H1 (cell line): ENCODE results near the gene ADPRS. TPM values are rescaled to one million over a fixed set of nuclear protein-coding genes. Genes with fewer than 3 reads are reported as not detected.

Source experiments
- CTCF ChIA-PET: fragments of 300-600 bp; sonication (Branson Sonifier 250); formaldehyde crosslinking; loops from one replicate; lab custom pipeline; 2021; ENCODE audit not compliant: partially characterized antibody; lab: Charles Lee
- POLR2A ChIA-PET: fragments of 300-600 bp; sonication (Branson Sonifier 250); formaldehyde crosslinking; loops from one replicate; lab custom pipeline; 2021; ENCODE audit warnings: inconsistent platforms; ENCODE audit not compliant: partially characterized antibody; lab: Charles Lee
- DNase-seq, 2 experiments: peaks; one replicate each; pipeline versions ENCODE4 v3.0.0 to v3.0.0-alpha.2; 2010 to 2022; ENCODE audit warnings: low spot score in 2 of 2, low read depth in 1 of 2, mixed read lengths in 1 of 2
- FAIRE-seq: peaks from 2 replicates; lab custom pipeline; 2011; peaks lifted over from hg19 to GRCh38; lab: Jason Lieb, UNC
- H2AFZ ChIP-seq: 2 replicates; pipeline ENCODE4 v1.8.1; 2012; ENCODE audit warnings: low read length, inconsistent platforms
- H2AK5ac ChIP-seq: 2 replicates; pipeline ENCODE4 v1.6.1; 2013; ENCODE audit warnings: low read depth, low read length
- H2BK120ac ChIP-seq: replicated peaks from 2 replicates; pipeline ENCODE3; 2013; ENCODE audit warnings: low read depth, low read length, inconsistent platforms
- H2BK12ac ChIP-seq: 2 replicates; pipeline ENCODE4 v1.6.1; 2013; ENCODE audit warnings: low read depth, low read length
- H2BK15ac ChIP-seq: 2 replicates; pipeline ENCODE4 v1.6.1; 2013; ENCODE audit warnings: low read length
- H2BK20ac ChIP-seq: 2 replicates; pipeline ENCODE4 v1.6.1; 2013; ENCODE audit warnings: low read length
- H2BK5ac ChIP-seq: 2 replicates; pipeline ENCODE4 v1.6.1; 2013; ENCODE audit warnings: low read depth, low read length
- H3K14ac ChIP-seq: 2 replicates; pipeline ENCODE4 v1.6.1; 2013; ENCODE audit warnings: inconsistent platforms; ENCODE audit not compliant: insufficient read length
- H3K18ac ChIP-seq: 2 replicates; pipeline ENCODE4 v1.6.1; 2013; ENCODE audit warnings: low read length; ENCODE audit errors: extremely low read depth
- H3K23ac ChIP-seq: 2 replicates; pipeline ENCODE4 v1.6.1; 2013; ENCODE audit warnings: inconsistent platforms; ENCODE audit not compliant: insufficient read length
- H3K23me2 ChIP-seq: 2 replicates; pipeline ENCODE4 v1.6.1; 2013; ENCODE audit warnings: low read depth, low read length
- H3K27ac ChIP-seq: 2 replicates; pipeline ENCODE4 v1.6.1; 2011; ENCODE audit warnings: low read depth, low read length, inconsistent platforms
- H3K27me3 ChIP-seq, 4 experiments: replicated peaks in 1 of 4; 1 replicate in 1 of 4; 2 replicates in 3 of 4; pipeline versions ENCODE4 v1.6.1 to v1.8.1; 2011 to 2013; ENCODE audit warnings: low read length in 3 of 4, mild to moderate bottlenecking in 3 of 4, inconsistent platforms in 2 of 4, mixed read lengths in 2 of 4, moderate library complexity in 1 of 4; ENCODE audit not compliant: control insufficient read depth in 3 of 4, insufficient read depth in 3 of 4; ENCODE audit errors: extremely low read depth in 1 of 4
- H3K36me3 ChIP-seq, 4 experiments: 2 replicates each; pipeline versions ENCODE4 v1.6.1 to v1.8.1; 2011 to 2013; ENCODE audit warnings: mild to moderate bottlenecking in 4 of 4, low read length in 3 of 4, moderate library complexity in 2 of 4, control low read depth in 1 of 4, inconsistent platforms in 1 of 4; ENCODE audit not compliant: insufficient read depth in 4 of 4, control insufficient read depth in 2 of 4
- H3K4ac ChIP-seq: replicated peaks from 2 replicates; pipeline ENCODE3; 2013; ENCODE audit warnings: low read length, low read depth, mixed read lengths, inconsistent platforms; ENCODE audit not compliant: insufficient read length
- H3K4me1 ChIP-seq, 4 experiments: replicated peaks in 1 of 4; 1 replicate in 1 of 4; 2 replicates in 3 of 4; pipeline versions ENCODE4 v1.6.1 to v1.8.1; 2011 to 2013; ENCODE audit warnings: low read length in 3 of 4, inconsistent platforms in 2 of 4, mixed read lengths in 1 of 4; ENCODE audit not compliant: insufficient read depth in 4 of 4, control insufficient read depth in 3 of 4
- H3K4me2 ChIP-seq, 2 experiments: 2 replicates each; pipeline versions ENCODE4 v1.6.1 to v1.8.1; 2011 to 2013; ENCODE audit warnings: low read depth in 2 of 2, low read length in 2 of 2, control low read depth in 1 of 2, inconsistent platforms in 1 of 2, mild to moderate bottlenecking in 1 of 2; ENCODE audit not compliant: insufficient read depth in 1 of 2
- H3K4me3 ChIP-seq, 4 experiments: fragments of 200-600, 300-600 bp in 1 of 4; sonication (generic), shearing (Covaris generic), sonication (Bioruptor Twin) in 1 of 4; 2 replicates each; pipeline versions ENCODE4 v1.5.1 to v1.8.1; 2011 to 2016; ENCODE audit warnings: low read length in 4 of 4, low read depth in 3 of 4, control low read depth in 2 of 4, inconsistent platforms in 2 of 4, mild to moderate bottlenecking in 2 of 4, mixed read lengths in 1 of 4, moderate library complexity in 1 of 4; ENCODE audit not compliant: insufficient read depth in 2 of 4; ENCODE audit errors: extremely low read depth in 1 of 4
- H3K56ac ChIP-seq: replicated peaks from 2 replicates; pipeline ENCODE3; 2013; ENCODE audit warnings: low read depth, mild to moderate bottlenecking, mixed read lengths, low read length, inconsistent platforms; ENCODE audit not compliant: insufficient read length
- H3K79me1 ChIP-seq: 2 replicates; pipeline ENCODE4 v1.6.1; 2013; ENCODE audit warnings: low read depth, low read length, control low read depth
- H3K79me2 ChIP-seq, 2 experiments: 2 replicates each; pipeline versions ENCODE4 v1.6.1 to v1.8.1; 2012 to 2013; ENCODE audit warnings: low read length in 2 of 2, mild to moderate bottlenecking in 2 of 2, inconsistent platforms in 1 of 2; ENCODE audit not compliant: insufficient read depth in 2 of 2, control insufficient read depth in 1 of 2
- H3K9ac ChIP-seq, 4 experiments: replicated peaks in 1 of 4; 1 replicate in 1 of 4; 2 replicates in 3 of 4; pipeline versions ENCODE4 v1.6.1 to v1.8.1; 2011 to 2013; ENCODE audit warnings: low read depth in 3 of 4, low read length in 3 of 4, control low read depth in 2 of 4, mild to moderate bottlenecking in 2 of 4, moderate library complexity in 2 of 4, inconsistent platforms in 1 of 4; ENCODE audit errors: extremely low read depth in 1 of 4
- H3K9me3 ChIP-seq, 2 experiments: 2 replicates each; pipeline versions ENCODE4 v1.6.1 to v1.8.1; 2012 to 2013; ENCODE audit warnings: mild to moderate bottlenecking in 2 of 2, moderate library complexity in 2 of 2, control low read depth in 1 of 2, inconsistent platforms in 1 of 2, low read depth in 1 of 2, low read length in 1 of 2, mixed read lengths in 1 of 2; ENCODE audit not compliant: insufficient read depth in 2 of 2
- H4K20me1 ChIP-seq, 2 experiments: replicated peaks in 1 of 2; 2 replicates each; pipeline versions ENCODE3 to v1.8.1; 2011 to 2013; ENCODE audit warnings: inconsistent platforms in 2 of 2, low read length in 2 of 2, mild to moderate bottlenecking in 1 of 2; ENCODE audit not compliant: insufficient read depth in 2 of 2, control insufficient read depth in 1 of 2
- H4K5ac ChIP-seq: 2 replicates; pipeline ENCODE4 v1.6.1; 2013; ENCODE audit warnings: low read length, low read depth, mixed read lengths, inconsistent platforms; ENCODE audit not compliant: insufficient read length
- H4K8ac ChIP-seq: 2 replicates; pipeline ENCODE4 v1.8.0; 2013; ENCODE audit warnings: mild to moderate bottlenecking, moderate library complexity, low read length, inconsistent platforms; ENCODE audit not compliant: insufficient read depth; ENCODE audit errors: extremely low read depth
- H4K91ac ChIP-seq: replicated peaks from 2 replicates; pipeline ENCODE3; 2013; ENCODE audit warnings: low read length, mixed read lengths, inconsistent platforms; ENCODE audit not compliant: insufficient read length
- EP300 ChIP-seq, 2 experiments: IDR thresholded peaks; 1 replicate in 1 of 2; 2 replicates in 1 of 2; pipeline ENCODE4 v1.6.1; 2011 to 2012; ENCODE audit warnings: low read depth in 2 of 2, low read length in 2 of 2, mild to moderate bottlenecking in 2 of 2, borderline replicate concordance in 1 of 2, inconsistent platforms in 1 of 2, moderate library complexity in 1 of 2
- JUN ChIP-seq: IDR thresholded peaks from 2 replicates; pipeline ENCODE4 v1.6.1; 2011; ENCODE audit warnings: low read depth, mild to moderate bottlenecking, improper control_type of control experiment, low read length
- POLR2AphosphoS5 ChIP-seq: IDR thresholded peaks from 2 replicates; pipeline ENCODE4 v1.6.1; 2011; ENCODE audit warnings: low read depth, low read length
- RAD21 ChIP-seq, 2 experiments: IDR thresholded peaks in 1 of 2; conservative IDR thresholded peaks in 1 of 2; 2 replicates each; pipeline ENCODE4 v1.6.1; 2011; ENCODE audit warnings: low read depth in 2 of 2, low read length in 2 of 2, improper control_type of control experiment in 1 of 2, inconsistent platforms in 1 of 2, mild to moderate bottlenecking in 1 of 2, moderate library complexity in 1 of 2
- RXRA ChIP-seq: IDR thresholded peaks from 2 replicates; pipeline ENCODE4 v1.6.1; 2011; ENCODE audit warnings: low read depth, mild to moderate bottlenecking, low read length, moderate library complexity; ENCODE audit not compliant: insufficient read depth
- SIRT6 ChIP-seq: IDR thresholded peaks from one replicate; pipeline ENCODE4 v1.7.1; 2012; ENCODE audit warnings: low read length, inconsistent platforms
- TCF12 ChIP-seq: IDR thresholded peaks from 2 replicates; pipeline ENCODE4 v1.6.1; 2011; ENCODE audit warnings: low read depth, mild to moderate bottlenecking, low read length
- WGBS, 2 experiments: shearing (Covaris generic) in 1 of 2; methylation state at CpG; one replicate each; pipeline versions ENCODE4 v1.1.6 to v1.1.7; 2013 to 2015; ENCODE audit warnings: low lambda C conversion rate in 2 of 2, mixed read lengths in 2 of 2, inconsistent platforms in 1 of 2, low coverage in 1 of 2, missing lambda C conversion rate in 1 of 2; ENCODE audit not compliant: insufficient replicate concordance in 2 of 2, insufficient coverage in 1 of 2, insufficient read length in 1 of 2; ENCODE audit errors: extremely low coverage in 1 of 2, missing lambda C conversion rate in 1 of 2; 5-methylcytosine and 5-hydroxymethylcytosine counted together
- polyA plus RNA-seq, 7 experiments: library from polyadenylated mRNA; depleted of rRNA in 3 of 7; stranded (reverse) in 5 of 7; unstranded in 2 of 7; fragments of >200 nt in 5 of 7; fragments of 200-250 nt in 2 of 7; gene quantifications; 1 replicate in 5 of 7; 2 replicates in 1 of 7; 4 replicates in 1 of 7; pipeline versions ENCODE4 v1.2.1 to v1.2.3, GENCODE V29; 2011 to 2013; ENCODE audit warnings: missing spikeins in 2 of 7, mixed read lengths in 2 of 7
- total RNA-seq: library from RNA; stranded (reverse); fragmentation: NEBNext Ultra II Directional; extraction: Animal tissue kit (Norgen Biotek cat#: 25700); gene quantifications from 2 replicates; pipeline ENCODE4 v1.2.1, GENCODE V29; 2021

ADPRS gene
- total and polyA plus RNA-seq, 2 of the 8 experiments (the other 6 are each of a cell fraction or from before 2014, with no cell fraction given) = 22.9 to 38.1 TPM

GRCh38 chr1:36095760-36096405 lies 7.2 kb downstream of the ADPRS start:
- H3K23me2 ChIP-seq = no peaks in the 10 kb centered on the region
- ChIA-PET CTCF (interaction anchor here (0.6 to 32.6 kb wide), 13 partner anchors 8 to 298 kb away, joined by 3 to 738 read pairs (median 6); partner anchors contain the start of gene TRAPPC3), POLR2A (interaction anchor here (0.5 to 7.8 kb wide), 11 partner anchors 9 to 328 kb away, joined by 3 to 61 read pairs (median 6); partner anchors contain the start of gene TRAPPC3)
- WGBS, 2 experiments = 90% methylated on average over 15 of the region's 15 CpGs; no CpG with 5 or more reads in 1 of the 2 experiments
- no peak overlapping the region for H3K4me3 ChIP-seq
- peaks cover 23 to 38% (median 33%) of the 10 kb centered on the region in 4 experiments for H3K36me3 ChIP-seq
- H4K91ac ChIP-seq = no peak overlapping the region
- no peak overlapping the region for H3K27ac ChIP-seq
- H2AFZ ChIP-seq = no peak overlapping the region
- no peak overlapping the region for H2BK5ac ChIP-seq
- no peaks in the 10 kb centered on the region for H3K79me1 ChIP-seq
- H3K4ac ChIP-seq = no peak overlapping the region
- H2BK15ac ChIP-seq = no peak overlapping the region
- no peak overlapping the region for H3K9ac ChIP-seq
- no peaks in the 10 kb centered on the region for H3K9me3 ChIP-seq
- no peak overlapping the region for H2BK120ac ChIP-seq
- no peaks in the 10 kb centered on the region for H3K27me3 ChIP-seq
- H2BK12ac ChIP-seq = no peak overlapping the region
- H4K5ac ChIP-seq = no peak overlapping the region
- no peak overlapping the region for H3K14ac ChIP-seq
- H2AK5ac ChIP-seq = no peak overlapping the region
- H4K20me1 ChIP-seq = peaks cover 0 to 5% of the 10 kb centered on the region in 2 experiments
- H3K79me2 ChIP-seq = no peaks in the 10 kb centered on the region
- no peak for DNase-seq
- H3K56ac ChIP-seq = no peak overlapping the region
- FAIRE-seq = no peak
- H2BK20ac ChIP-seq = no peak overlapping the region
- TF ChIP-seq RXRA = no peak
- TF ChIP-seq SIRT6 = no peak
- TF ChIP-seq EP300 (IDR thresholded peaks at IDR 0.05; ENCODE audit: borderline replicate concordance in 1 of 2, low read depth in 2 of 2, low read length in 2 of 2) = no peak
- no peak for TF ChIP-seq RAD21 (IDR thresholded peaks at IDR 0.05 in 1 of 2, conservative IDR thresholded peaks at IDR 0.05 in 1 of 2; ENCODE audit: low read depth in 2 of 2, low read length in 2 of 2)
- TF ChIP-seq TCF12 = no peak
- no peak for TF ChIP-seq POLR2AphosphoS5
- TF ChIP-seq JUN = no peak
- H4K8ac ChIP-seq = no peak overlapping the region
- H3K4me2 ChIP-seq = no peak overlapping the region
- H3K18ac ChIP-seq = no peak overlapping the region
- H3K4me1 ChIP-seq = peaks cover 0 to 11% (median 7%) of the 10 kb centered on the region in 4 experiments; a peak in 3 of 7 replicates
- no peak overlapping the region for H3K23ac ChIP-seq
